HL-60/S4 (cell line): ENCODE measurements around the gene LRRC52.
"Not testable (repeated sequence)": the region's sequence is repeated elsewhere in the genome, so short reads cannot be mapped to it uniquely, and the experiment has no call there.

Experiments used
- in situ Hi-C: fragments of 300-500 bp; cut with MboI; formaldehyde crosslinking; loops from 2 replicates; pipeline ENCODE4 v1.14.3; 2022; ENCODE audit warnings: low sequenced_read_pairs

The LRRC52 gene

DNA sequence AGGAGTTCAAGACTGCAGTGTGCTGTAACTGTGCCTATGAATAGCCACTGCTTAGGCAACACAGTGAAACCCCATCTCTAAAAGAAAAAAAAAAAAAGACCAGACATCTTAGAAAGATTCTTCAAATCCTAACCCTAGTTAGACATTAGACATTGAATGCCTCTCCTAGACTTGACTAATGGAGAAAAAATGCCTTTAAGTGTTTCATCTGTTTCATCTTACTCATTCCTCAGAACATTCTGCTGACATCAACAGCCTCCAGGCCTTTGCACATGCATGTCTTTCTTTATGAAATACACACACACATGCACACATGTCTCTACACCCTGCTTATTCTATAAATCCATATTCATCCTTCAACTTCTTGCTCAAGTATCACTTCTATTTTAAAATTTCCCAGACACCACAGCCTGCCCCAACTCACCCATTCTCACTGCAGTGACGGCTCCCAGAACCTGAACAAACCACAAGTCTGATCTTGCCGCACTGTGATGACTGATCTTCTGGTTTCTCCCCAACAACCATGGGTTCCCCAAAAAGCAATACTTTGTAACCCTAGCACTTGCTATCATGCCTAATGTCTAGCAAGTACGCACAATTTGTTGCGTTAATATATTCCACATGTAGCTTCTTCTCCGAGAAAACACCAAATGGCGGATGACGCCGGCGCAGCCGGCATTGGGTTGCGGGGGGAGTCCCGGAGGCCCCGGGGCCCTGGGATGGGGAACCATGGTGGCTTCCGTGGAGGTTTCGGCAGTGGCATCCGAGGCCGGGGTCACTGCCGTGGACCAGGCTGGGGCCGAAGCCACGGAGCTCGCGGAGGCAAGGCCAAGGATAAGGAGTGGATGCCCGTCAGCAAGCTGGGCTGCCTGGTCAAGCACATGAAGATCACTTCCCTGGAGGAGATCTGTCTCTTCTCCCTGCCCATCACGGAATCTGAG, 37.4 kb downstream of the LRRC52 start:
- in situ Hi-C loops, result no loop called here

DNA sequence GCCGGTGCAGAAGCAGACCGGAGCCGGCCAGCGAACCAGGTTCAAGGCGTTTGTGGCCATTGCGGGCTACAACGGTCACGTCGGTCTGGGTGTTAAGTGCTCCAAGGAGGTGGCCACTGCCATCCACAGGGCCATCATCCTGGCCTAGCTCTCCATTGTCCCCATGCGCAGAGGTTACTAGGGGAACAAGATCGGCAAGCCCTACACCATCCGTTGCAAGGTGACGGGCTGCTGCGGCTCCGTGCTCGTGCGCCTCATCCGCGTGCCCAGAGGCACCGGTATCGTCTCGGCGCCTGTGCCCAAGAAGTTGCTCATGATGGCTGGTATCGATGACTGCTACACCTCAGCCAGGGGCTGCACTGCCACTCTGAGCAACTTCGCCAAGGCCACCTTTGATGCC, 38.1 kb downstream of the LRRC52 start:
- in situ Hi-C loops, result no loop called here

DNA sequence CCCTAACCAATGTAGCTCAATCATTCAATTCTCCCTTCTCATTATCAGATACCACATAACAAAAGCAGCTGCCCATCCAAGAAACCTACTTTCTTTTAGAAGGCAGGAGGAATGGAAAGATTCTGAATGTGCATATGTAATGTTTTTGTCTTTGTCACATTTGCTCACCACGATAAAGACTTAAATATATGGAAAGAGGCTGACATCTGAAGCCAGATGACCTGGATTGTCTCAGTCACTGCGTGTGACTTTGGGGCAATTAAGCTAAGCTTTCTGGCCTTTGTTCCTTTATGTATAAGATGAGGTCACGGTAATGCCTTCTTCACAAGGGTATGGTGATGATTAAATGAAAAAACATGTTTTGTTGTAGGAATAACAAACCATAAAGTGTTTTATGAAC, 42.6 kb downstream of the LRRC52 start:
- in situ Hi-C loops, result no loop called here

DNA sequence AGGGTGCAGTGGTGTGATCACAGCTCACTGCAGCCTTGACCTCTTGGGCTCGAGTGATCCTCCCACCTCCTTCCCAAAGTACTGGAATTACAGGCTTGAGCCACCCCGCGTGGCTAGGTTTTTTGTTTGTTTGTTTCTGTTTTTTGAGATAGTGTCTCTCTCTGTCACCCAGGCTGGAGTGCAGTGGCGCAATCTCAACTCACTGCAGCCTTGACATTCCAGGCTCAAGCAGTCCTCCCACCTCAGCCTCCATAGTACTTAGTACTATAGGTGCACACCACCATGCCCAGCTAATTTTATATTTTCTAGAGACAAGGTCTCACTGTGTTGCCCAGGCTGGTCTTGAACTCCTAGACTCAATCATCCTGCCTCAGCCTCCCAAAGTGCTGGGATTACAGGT, 47.6 kb downstream of the LRRC52 start:
- in situ Hi-C loops, result not testable (repeated sequence)

DNA sequence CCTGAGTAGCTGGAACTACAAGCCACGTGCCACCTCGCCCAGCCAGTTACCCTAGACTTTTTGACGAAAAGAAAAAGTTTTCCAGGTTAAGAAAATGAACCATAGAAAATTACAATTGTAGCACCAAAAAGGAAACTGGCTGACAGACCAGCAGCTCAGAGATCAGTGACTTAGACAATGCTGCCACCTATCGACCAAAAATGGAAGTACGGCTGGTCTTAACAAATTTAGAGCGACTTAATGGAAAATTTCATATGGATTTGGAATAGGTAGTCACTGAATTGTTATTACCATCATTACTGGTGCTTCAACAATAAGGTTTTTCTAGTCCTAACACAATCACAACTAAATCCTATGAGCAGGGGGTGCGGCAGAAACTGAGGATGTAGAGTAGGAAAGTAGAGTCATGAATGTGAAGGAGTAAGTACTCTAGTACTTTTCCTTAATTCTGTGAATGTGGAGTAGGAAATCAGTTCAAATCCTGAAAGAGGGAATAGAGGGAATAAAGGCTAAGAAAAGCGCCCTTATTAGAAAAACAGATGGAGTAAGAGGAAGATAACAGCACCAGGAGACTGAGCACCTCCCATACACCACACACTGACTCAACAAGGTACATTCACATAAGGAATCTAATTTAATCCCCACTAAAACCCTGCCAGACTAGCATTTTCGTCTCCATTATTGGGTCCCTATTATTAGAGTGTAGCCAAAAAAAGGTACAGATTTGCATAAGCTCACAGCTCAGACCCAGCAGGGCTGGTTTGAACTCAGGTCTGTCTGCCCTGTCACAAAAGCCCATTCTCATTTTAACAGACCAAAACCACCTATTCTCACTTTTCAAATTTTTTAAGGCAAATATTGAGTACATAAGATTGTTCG, 49.4 kb downstream of the LRRC52 start:
- in situ Hi-C loops, result no loop called here

DNA sequence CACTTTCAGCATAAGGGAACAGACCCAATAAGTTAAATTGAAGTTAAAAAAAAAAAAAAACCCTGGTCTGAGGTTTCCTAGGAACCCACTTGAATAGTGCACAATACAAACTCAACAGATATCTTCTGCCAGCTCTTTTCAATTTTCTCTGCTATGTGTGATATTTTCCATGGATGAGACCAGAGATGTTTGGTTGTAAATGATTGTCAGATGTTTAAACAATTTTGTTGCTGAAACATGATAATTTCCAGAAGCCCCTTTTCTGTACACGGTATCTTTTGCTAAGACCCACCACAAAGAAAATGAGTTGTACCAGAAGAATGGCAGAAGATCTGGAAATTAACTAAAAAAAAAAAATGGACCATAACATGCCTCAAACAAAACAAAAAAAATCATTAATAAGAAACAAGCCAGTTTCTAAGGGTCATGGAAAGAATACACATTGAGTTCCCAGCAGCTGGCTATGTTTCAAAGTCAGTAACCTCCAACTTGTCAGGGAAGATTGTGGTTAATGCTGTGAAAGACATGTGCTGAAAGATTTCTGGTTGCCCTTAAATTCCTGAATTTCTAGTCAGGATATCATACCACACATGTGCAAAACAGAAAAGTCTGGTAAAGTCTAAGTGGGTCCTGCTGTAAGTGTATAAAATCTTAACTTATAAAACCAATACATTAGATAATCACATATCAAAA, 51.6 kb downstream of the LRRC52 start:
- in situ Hi-C loops, result loop anchor here (5.0 kb wide), 1 partner anchor 203 kb away; no protein-coding TSS in a partner anchor

DNA sequence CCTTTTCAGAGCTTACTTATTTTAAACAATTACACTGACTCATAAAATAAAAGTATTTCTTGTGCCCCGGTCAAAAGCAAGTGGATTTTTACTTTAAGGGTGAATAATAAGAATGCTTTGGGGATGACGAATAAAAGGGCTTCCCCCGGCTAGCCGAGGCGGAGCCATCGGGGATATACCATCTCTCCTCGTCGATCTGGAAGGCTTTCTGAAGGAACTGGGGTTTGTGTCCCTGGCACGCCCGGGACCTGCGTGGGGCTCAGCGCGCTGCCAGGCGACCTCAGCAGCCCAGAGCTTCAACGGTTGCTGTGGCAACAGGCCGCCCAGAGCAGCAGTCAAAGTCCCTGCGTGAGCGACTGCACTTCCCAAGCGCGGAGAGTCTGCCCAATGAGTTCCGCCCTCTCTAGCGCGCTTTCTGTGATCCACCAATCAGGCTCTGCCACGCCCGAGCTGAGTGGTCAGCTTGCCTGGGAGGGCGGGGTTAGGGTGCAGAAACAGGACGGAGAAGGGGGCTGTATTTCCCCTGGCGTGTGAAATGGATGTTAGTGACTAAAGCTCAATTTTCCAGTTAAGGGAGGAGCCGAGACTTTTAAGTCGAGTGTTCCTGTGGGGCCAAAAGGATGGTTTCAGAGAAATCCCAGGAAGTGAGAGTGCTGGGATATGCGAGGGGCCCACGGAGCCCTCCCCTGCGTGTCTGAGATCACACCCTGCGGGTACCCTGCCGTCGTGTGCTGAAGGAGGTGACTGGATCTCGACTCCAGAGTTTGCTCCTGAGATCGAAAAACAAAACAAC, 54.3 kb downstream of the LRRC52 start:
- in situ Hi-C loops, result loop anchor here (5.0 kb wide), 1 partner anchor 206 kb away; no protein-coding TSS in a partner anchor

DNA sequence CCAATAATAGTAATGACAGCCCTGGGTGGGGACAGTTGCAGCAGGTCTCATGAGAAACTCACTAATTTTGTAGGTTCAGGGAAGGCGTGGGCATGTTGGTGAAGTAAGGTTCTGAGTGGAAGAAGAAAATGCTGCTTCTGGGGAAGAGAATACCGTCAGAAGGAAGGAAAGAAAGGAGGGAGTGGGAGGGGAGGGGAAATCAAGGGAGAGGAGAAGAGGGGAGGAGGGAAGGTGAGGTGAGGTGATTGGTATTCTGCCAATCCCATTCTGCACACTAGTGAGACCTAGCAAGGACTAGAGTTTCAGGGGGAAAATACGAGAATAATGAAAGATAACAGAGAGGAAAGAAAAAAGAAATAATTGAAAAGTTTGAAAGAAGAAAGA, 54.9 kb downstream of the LRRC52 start:
- in situ Hi-C loops, result loop anchor here (5.0 kb wide), 1 partner anchor 206 kb away; no protein-coding TSS in a partner anchor

DNA sequence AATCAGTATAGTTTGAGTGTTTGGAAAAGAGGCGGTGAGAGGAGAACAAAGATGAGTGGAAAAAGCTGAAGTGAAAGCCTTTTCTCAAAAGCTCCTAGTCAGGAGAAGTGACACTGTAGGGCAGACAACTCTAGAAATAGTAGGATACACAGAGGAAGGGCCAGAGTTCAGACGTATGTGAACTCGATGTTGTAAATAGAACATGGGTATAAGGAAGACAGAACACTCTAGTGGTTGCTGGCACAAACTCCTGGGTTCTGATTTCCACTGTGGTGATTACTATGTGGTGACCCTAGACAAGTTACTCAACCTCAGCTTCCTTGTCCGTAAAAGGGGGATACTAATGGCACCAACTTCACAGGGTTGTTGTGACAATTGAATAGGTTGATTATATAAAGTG, 57.0 kb downstream of the LRRC52 start:
- in situ Hi-C loops, result loop anchor here (10.0 kb wide), 1 partner anchor 314 kb away; no protein-coding TSS in a partner anchor

DNA sequence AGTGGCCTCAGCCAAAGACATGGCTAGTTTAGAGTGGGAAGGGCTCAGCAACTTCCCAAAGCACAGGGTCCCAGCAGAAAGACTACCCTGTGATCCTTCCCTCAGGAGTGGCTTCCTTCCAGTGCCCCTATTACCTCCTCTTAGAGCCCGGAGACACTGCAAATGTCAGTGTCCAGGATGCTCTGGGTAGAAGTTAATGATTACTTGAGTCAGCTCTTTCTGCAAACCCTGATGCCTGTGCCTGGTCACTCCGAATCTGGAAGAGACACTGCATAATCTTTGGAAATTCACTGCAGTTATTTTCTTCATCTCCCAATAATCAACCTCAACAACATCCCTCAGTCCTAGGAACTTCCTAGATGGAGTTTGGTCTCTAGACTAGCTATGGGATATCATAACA, 60.0 kb downstream of the LRRC52 start:
- in situ Hi-C loops, result loop anchor here (10.0 kb wide), 1 partner anchor 311 kb away; no protein-coding TSS in a partner anchor

DNA sequence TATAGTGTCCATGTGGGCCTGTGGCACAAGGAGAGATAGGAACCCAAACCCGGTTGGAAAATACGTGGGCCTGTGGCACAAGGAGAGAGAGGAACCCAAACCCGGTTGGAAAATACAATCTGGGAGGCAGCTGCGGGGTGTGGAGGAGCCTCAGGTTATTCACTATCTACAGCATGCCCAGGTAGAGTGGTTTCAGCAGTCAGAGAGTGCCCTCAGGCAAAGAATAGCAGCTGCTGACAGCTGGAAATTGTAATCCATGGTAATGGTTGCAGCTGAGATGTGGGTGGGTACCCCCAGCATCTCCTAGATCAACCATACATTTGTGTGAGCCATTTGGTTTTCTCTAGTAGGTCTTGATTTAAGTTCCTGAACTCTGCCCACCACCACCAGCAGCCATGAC, 61.4 kb downstream of the LRRC52 start:
- in situ Hi-C loops, result loop anchor here (10.0 kb wide), 1 partner anchor 310 kb away; no protein-coding TSS in a partner anchor

DNA sequence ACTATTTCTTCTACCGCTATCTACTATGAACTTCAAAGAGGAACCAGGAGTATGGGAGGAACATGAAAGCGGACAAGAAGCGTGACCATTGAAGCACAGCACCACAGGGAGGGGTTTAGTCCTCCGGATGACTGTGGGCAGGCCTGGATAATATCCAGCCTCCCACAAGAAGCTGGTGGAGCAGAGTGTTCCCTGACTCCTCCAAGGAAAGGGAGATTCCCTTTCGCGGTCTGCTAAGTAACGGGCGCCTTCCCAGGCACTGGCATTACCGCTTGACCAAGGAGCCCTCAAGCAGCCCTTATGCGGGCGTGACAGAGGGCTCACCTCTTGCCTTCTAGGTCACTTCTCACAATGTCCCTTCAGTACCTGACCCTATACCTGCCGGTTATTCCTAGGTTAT, 62.9 kb downstream of the LRRC52 start:
- in situ Hi-C loops, result loop anchor here (10.0 kb wide), 1 partner anchor 308 kb away; no protein-coding TSS in a partner anchor

DNA sequence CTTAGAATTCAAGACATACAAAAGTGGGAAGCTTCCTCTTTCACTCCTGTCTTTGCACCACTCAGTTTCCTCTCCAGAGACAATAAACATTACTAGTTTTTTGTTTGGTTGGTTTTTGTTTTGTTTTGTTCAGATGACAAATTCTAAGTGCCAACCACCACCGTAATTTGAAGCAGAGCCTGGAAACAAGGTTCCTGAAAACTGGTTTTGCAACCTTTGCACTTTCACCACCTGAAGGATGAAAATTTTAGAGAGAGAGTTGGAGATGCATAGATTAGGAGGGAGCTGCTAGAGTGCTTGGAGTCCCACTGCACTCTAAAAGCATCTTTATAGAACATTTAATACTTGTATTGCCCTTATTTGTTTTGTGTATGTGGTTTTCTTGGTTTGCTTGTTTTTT, 67.1 kb downstream of the LRRC52 start:
- in situ Hi-C loops, result no loop called here

DNA sequence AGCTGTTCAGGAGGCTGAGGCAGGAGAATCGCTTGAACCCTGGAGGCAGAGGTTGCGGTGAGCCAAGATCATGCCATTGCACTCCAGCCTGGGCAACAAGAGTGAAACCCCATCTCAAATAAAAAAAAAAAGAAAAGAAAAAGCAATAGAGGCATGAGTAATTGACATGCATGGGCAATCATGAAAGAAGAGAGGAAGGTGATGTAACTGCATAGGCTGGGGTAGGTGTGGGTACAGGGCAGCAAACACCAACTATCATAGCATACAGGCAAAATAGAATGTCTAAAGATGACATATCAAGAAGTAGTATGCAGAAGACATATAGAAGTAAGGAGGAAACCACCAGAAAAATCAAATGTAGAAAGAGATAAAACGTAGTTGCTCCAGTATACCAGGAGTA, 68.3 kb downstream of the LRRC52 start:
- in situ Hi-C loops, result no loop called here
